AG04449 (cell line): ENCODE results near the gene RHEB.

Experiments
- CTCF ChIA-PET: fragments of 350-600 bp; formaldehyde crosslinking; extraction: SDS; loops from one replicate; lab custom pipeline; 2021; ENCODE audit warnings: antibody characterized with exemption; lab: Yijun Ruan, JAX
- POLR2A ChIA-PET: fragments of 400-600, 350-600 bp; formaldehyde crosslinking; extraction: SDS; loops from one replicate; lab custom pipeline; 2020; ENCODE audit warnings: antibody characterized with exemption, inconsistent platforms; lab: Yijun Ruan, JAX
- DNase-seq: peaks from one replicate; pipeline ENCODE4 v3.0.0-alpha.2; 2010; ENCODE audit warnings: low read depth, low spot score
- H3K4me3 ChIP-seq: 2 replicates; pipeline ENCODE4 v1.5.1; 2011; ENCODE audit warnings: low read depth, mild to moderate bottlenecking, control low read depth, low read length
- TF ChIP-seq, protein P1 (sequence below): IDR thresholded peaks from one replicate; pipeline ENCODE4 v1.5.1; 2011; ENCODE audit warnings: mild to moderate bottlenecking, moderate library complexity, low read length, control low read depth, inconsistent platforms; ENCODE audit not compliant: insufficient read depth; ENCODE audit errors: missing control alignments

The RHEB gene

DNA sequence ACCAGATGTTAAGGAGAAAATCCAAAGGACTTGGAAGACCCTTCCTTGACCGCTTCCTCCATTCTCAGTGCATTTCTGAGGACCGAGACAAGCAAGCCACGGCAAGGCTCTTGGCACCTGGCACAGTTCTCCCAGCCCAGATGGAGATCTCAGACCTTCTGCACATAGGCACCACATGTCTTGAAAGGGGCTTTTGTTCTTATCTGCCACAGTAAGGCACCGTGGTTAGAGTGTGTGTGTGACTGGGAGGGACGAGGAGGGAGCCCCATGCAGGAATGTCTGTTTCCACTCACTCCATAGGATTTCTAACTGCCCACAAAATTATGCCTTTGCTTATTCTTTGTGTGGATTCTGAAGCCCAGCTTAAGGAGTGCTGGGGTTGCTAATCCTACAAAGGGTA is 99.6 kb downstream of the RHEB start:
- POLR2A ChIA-PET, result no interaction called here
- TF ChIP-seq, protein P1, sequence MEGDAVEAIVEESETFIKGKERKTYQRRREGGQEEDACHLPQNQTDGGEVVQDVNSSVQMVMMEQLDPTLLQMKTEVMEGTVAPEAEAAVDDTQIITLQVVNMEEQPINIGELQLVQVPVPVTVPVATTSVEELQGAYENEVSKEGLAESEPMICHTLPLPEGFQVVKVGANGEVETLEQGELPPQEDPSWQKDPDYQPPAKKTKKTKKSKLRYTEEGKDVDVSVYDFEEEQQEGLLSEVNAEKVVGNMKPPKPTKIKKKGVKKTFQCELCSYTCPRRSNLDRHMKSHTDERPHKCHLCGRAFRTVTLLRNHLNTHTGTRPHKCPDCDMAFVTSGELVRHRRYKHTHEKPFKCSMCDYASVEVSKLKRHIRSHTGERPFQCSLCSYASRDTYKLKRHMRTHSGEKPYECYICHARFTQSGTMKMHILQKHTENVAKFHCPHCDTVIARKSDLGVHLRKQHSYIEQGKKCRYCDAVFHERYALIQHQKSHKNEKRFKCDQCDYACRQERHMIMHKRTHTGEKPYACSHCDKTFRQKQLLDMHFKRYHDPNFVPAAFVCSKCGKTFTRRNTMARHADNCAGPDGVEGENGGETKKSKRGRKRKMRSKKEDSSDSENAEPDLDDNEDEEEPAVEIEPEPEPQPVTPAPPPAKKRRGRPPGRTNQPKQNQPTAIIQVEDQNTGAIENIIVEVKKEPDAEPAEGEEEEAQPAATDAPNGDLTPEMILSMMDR, result no peak
- H3K4me3 ChIP-seq, result no peak overlapping the region
- CTCF ChIA-PET, result interaction anchor here (1.0 to 1.9 kb wide), 2 partner anchors 29 to 52 kb away, joined by 3 to 4 read pairs; no protein-coding TSS in a partner anchor
- no peak for DNase-seq

DNA sequence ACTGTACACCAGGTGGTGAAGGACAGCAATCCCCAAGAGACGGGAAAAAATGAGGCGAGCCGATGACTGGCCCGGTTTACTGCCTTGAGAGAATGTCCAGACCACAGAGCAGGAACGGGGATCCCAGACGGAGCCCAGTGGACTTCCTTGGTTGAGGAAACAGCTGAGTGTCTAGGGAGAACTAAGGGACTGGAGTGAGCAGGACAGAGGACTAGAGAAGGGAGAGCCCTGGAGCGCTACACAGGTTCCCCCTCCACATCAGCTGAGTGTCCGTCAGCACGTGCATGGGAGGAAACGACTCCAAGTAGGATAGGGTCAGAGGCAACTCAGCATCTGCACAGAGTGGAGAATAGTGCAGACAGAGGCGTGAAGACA is 102.8 kb downstream of the RHEB start:
- TF ChIP-seq, protein P1, result no peak
- no peak overlapping the region for H3K4me3 ChIP-seq
- ChIA-PET CTCF (no interaction called here), POLR2A (no interaction called here)
- DNase-seq, result no peak

DNA sequence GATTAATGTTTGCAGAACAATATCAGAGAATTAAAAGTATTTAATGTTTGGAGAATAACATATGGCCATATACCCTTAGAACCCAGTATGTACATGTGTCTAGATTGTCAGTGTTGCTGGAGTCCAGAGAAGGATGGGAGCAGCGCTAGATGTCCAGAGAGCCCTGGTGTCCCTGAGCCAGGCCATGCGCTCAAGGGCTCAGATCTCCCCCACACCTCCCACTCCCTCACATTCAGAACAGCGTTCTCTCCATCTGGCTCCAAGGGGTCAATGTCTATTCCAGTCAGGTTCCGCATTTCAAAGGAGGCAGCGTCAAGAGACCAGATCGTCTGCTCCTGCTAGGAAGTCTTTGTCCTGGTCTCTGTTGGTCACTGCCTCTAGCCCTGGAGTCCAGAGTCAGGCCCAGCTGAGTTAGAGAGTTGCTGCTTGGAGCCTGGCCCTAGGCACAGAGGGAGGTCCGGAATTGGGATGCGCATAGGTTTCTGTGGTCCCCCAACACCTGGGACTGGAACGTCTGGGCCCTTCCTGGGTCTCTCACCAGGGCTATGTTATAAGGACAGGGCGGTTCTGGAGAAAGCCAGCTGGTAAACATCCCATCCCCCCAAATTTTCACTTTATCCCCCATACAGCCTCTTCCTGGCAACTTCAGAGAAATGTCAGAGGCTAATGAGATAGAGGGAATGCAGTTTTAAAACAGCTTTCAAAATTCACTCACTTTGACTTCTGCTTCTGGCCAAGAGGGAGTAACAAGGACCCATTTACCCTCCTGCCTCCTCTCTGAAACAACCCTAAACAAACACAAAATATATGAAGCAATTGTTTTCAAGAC is 103.4 kb downstream of the RHEB start:
- POLR2A ChIA-PET, result no interaction called here
- no peak for DNase-seq
- TF ChIP-seq, protein P1, result no peak
- H3K4me3 ChIP-seq, result no peak overlapping the region
- CTCF ChIA-PET, result interaction anchor here (0.9 kb wide), 1 partner anchor 48 kb away, joined by 4 read pairs; no protein-coding TSS in a partner anchor
